GM19328 (cell line): ENCODE data around the gene CUX1.

Experiments
- ATAC-seq: cut with Tn5 transposase; IDR thresholded peaks from one replicate; pipeline ENCODE4 v1.9.1; 2021; ENCODE audit warnings: mild to moderate bottlenecking, moderate library complexity; ENCODE audit not compliant: unreplicated experiment

Gene CUX1

DNA sequence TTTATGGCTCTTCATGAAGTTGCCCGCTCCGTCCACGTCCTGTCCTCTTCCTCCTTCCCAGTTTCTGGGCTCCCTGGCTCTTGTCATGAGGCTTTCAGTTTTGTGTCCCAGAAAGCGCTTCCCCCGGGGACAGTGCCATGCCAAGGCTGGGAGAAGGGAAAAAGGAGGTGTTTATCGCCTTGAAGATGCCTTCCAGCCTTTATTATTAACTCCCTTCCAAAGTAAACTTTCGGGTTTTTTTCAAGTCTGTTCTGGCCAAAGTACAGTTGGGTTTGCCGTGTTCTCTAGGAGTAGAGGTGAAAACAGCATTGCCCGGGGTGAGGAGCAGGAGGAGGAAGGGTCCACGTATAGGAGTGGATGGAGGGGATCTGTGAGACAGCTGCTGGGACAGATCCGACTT lies 117.2 kb downstream of the CUX1 start:
- ATAC-seq = no peak

DNA sequence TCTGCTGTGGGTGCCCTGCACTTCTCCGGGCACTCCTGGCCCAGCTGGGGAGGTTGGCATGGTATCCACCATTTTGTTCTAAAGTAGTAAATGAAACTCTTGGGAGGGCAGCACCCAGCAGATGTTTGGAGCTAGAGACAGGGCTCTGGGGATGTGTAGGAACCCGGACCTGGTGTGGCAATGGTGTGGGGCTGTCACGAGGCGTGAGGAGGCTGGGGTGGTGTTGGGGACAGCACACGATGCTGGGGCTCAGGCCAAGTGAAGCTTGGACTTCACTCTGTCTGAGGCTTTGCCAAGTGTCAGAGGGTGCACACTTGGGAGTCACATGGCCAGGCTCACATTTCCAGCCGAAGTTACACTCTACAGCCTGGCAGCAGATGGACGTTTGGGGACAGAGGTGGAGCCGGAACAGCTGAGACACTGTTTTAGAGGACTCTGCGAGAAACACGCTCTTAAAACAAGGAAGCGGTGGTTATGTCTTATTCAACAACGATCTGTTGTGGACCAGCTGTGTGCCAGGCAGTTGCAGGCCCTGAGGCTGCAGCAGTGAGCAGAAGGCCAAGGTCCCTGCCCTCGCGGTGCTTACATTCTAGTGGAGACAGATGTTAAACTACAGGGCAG lies 118.2 kb downstream of the CUX1 start:
- no peak for ATAC-seq

DNA sequence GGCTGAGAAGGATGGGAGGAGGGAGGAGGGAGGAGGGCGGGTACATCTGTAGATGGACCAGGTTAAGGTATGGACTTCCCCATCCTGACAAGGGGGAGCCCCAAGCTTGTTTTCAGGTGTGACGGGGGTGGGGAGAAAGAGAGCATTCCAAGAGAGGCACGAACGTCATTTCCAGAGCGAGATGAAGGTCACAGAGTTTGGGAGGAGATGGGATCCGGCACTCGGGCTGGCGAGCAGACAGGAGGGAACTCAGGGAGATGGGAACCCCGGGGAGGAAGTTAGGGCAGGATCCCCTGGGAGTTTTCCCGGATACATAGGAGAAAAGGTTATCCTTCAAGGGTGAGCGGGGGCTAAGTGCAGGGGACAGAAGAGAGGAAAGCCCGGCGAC lies 118.8 kb downstream of the CUX1 start:
- no peak for ATAC-seq

DNA sequence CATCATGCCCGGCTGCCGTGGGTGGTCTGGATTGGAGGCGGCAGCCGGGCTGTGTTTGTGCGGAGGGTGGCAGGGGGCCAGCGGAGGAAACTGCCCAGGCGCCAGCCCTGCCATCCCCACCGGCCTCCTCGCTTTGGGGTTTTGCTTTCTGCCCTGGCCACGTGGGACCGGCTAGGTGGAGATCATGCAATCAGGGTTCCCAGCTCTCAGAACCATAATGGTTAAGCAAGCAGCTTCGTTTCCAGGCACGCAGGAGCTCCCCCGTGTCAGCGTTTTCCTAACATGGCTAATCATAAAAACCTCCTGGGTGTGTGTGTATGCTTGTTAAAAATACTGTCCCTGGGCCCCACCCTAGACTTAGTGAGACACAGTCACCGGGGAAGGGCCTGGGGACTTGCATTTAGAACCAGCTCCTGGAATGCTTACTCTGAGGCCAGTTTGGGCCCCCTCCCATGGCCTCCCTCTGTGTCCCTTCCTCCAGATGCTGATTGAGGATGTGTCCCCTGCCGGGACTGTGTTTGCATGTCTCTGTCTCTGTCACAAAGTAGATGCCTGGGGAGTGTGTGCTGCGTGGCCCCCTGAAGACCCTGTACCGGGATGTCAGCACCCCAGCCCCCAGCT lies 119.3 kb downstream of the CUX1 start:
- ATAC-seq = no peak

DNA sequence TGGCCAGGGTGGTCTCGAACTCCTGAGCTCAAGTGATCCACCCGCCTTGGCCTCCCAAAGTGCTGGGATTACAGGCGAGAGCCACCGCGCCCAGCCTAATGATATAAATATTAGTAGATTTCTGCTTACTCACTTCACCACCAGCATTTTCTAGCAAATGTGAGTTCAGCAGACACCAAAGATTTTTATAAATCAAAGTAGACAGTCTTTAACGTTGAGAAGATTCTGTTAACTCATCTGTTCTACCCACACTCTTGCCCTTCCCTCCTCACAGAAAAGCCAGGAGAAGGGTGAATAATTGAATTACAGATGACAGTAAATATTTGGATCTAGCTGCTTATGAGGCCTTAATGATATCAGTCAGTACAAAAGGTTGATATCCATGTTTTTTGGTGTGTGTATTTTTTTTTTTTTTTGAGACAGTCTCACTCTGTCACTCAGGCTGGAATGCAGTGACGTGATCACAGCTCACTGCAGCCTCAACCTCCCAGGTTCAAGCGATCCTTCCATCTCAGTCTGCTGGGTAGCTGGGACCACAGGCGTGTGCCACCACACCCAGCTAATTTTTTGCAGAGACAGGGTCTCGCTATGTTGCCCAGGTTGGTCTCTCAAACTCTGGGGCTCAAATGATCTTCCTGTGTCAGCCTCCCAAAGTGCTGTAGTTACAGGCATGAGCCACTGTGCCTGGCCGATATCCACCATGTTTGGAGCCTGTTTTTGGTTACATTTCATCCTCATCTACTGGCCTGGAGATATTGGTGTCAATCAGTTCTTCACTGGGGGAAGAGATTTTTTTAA lies 120.5 kb downstream of the CUX1 start:
- ATAC-seq = no peak

DNA sequence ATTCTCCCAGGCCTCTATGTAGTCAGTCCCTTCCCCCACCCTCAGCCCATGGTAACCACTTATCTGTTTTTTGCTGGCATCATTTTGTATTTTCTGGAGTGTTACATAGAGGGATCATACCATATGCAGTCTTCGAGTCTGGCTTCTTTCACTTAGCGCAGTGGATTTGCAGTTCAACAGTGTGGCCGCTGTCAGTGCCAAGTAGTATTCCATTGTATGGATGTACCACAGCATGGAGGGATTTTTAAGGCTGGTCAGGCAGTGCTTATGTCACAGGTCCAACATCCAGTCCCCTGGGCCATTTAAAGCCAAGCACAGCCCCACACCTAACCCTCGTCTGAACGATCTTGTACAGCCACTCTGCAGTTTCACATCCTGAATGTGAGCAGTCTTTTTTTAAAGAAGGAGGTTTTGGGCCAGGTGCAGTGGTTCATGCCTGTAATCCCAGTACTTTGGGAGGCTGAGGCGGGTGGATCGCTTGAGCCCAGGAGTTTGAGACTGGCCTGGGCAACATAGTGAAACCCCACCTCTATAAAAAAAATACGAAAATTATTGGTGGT lies 121.8 kb downstream of the CUX1 start:
- no peak for ATAC-seq

DNA sequence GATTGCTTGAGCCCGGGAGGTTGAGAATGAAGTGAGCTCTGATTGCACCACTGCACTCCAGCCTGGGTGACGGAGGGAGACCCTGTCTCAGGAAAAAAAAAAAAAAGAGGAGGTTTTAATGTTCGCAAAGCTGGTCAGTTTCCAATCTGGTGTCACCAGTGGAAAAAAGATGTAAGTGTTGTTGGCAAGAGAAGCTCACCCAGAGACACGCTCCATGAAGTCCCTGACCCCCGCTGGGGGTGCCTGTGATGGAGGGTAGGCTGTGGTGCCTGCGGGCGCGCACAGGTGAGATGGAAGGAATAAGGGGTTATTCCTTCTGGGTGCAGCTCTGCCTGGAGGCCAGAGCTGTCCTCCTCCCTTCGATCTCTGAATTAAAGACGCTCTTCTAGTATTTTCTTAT lies 122.7 kb downstream of the CUX1 start:
- ATAC-seq = no peak

DNA sequence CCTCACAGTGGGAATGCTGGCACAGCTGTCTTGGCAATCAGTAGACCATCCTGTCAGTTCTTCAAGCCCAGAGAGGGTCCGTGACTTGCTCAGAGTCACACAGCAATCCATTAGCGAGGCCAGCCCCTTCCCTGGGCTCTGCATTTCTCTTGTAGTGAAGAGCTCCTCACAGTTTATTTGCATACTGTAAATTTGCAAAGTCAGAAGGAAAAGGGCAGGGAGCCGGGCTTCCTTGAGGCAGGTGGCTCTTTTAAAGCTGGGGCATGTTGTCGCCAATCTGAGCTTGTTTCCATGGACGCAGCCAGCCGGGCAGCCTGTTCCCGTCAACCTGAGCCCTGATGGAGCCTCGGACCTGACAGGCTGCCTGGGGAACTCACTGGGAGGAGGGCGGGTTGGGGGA lies 123.4 kb downstream of the CUX1 start:
- no peak for ATAC-seq

DNA sequence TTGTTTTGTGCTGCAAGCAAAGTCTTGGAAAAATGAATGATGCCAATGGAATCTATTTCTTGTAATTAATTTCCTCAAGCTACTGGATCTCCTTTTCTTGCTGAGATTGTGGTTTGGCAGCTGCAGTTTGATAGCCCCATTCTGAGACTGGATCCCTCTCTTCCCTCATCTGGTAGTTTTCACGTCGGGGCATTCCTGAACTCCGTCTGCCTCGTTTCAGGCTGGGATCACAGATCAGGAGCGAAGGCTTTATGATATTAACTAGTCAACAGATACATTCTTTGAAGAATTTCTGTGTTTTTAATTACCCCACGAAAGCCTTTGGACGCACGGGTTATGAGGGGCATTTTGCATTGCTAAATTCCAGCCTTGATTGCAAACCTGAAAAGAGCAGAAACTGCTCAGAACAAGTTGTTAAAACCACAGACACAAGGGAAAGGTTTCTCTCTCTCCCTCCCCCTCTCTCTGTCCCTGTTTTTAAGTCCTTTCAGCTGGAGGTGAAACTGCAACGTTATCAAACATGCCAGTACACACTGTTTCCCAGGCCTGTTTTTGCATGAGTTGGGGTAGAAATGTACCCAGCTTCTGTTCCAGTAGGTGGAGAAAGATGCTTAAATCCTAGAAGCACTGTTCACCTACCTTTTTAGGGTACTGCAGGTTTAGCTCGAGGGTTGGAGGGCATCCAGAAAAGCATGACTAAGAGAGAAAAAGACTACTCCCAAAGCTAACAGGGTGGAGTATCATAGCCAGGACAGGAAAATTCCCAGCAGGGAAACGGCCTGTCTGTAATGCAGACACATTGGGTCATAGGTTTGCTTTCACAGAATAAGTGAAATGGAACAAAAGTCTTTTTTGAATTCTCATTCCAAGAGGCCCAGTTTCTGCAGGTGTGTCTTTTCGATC lies 124.3 kb downstream of the CUX1 start:
- ATAC-seq = no peak

DNA sequence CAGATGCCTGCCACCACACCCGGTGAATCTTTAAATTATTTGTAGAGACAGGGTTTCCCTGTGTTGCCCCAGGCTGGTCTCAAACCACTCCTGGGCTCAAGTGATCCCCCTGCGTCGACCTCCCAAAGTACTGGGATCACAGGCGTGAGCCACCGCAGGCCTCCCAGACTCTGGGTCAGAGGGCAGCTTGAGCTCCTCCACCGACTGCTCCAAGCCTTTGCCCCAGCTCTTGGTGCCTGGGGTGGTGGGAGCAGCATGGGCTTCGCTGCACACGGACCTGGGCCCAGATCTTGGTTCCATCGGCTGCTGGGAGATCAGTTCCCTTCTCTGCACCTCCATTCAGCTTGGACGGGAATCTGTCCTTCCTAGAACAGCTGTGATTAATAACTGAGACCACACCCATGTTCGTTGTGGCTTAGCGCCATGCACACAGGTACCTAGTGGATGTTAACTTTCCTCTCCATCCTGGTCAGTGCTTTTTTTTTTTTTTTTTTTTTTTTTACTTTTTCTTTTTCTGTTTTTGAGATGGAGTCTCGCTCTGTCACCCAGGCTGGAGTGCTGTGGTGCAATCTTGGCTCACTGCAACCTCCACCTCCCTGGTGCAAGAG lies 125.3 kb downstream of the CUX1 start:
- no peak for ATAC-seq

DNA sequence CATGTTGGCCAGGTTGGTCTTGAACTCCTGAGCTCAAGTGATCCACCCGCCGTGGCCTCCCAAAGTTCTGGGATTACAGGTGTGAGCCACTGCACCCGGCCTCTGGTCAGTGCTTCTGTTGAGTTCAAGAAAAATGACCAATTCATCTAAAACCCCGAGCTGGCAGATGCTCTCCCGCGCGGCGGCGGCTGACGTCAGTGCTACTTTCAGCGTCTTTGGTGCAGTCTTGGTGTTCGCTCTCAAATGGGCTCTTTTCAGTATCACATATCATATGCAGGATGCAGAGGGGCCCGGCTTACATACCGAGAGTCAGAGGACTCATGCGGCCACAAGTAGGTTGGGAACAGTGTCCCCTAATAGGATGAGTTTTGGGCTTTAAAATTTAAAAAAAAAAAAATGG lies 125.9 kb downstream of the CUX1 start:
- ATAC-seq = no peak

DNA sequence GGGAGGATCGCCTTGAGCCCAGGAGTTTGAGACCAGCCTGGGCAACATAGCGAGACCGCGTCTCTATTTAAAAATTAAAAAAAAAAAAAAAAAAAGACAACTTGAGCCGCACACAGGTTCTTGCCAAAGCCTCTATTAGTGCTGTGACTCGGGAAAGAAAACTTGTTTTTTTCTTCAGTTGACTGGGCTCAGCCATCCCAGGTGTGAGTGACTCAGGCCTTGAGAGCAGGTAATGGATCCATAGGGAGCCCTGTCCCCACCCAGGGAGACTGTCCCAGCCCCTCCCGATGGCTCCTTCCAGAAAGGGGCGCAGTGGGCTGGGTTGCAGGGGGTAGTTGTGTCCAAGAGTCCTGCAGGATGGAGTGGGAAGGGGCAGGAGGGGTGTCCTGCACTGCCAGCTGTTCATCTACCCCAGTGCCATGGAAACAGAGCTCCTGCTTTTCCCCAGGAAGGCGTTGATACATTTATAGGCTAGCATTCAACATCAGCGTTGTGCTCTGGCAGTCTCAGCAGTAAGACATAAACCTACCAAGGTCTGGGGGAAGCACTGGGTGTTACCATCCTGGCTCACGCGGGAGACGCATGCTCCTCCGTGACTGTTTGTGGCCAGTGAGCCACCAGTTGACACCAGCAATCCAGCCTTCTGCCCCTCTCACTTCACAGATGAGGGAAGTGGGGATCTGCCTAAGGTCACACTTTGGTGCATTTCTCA lies 126.6 kb downstream of the CUX1 start:
- no peak for ATAC-seq

DNA sequence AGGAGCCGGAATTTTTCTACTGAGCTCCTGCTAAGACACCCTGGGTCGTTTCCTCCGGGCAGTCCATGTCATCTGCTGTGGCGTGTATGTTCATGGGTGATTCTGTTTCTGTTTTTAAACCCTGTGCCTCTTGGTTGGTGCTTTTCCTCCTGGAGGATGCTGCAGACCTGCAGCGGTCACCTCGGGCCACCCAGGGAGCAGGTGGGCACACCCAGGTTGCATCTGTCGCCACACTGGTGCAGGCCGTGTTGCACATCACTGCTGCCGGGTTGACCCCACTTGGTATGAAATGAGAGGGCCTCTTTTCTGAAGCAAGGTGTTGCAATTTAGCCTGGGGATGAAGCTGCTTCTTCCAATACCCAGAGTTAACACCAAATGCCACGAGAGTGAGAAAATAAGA lies 127.2 kb downstream of the CUX1 start:
- no peak for ATAC-seq

DNA sequence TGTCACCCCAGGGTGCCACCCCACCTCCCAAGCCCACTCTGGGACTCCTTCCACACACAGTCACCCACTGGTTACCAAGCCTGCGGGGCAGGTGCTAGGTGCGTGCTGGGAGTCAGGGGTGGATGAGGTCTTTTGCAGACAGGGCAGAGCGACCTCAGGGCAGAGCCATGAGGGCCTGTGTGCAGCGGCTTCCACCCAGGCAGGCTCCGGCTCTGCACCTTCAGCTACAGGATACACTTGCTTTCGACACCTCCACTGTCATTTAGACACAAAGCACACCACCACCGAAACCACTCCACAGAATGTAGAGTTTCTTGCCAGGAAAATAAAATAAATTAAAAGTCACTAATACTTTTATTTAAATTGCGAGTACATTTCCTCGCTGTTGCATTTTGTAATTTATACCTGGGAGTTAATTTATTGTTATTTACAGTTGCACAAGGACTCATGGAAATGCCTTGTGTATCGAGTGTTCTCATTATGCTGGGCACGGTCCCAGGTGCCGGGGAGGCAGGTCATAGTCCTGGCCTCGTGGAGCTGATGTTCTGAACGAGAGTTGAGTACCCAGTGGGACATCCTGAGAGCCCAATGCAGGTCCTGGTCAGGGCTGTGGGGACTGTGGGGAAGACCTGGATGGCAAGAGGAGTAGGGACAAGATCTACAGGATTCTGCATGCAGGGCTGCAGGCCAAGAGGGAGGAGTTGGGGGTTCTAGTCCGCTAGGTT lies 127.8 kb downstream of the CUX1 start:
- no peak for ATAC-seq

DNA sequence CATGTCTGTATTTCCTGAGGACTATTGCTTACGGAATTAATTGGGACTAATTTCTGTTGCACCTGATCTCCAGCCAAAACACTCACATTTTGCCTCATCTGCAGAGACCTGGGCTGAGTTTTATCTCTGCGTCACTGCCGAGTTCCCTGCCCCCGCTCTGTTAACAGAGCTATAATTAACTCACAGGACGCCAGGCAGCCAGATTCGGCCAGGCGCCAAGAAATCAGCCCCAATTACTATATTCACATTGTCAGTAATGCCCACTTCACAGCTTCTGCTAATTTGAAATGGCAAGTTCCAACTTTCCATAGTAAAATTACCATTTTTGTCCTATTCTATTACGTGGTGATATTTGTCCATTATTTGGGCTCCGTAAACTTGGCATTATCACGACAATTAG lies 130.5 kb downstream of the CUX1 start:
- ATAC-seq = no peak

DNA sequence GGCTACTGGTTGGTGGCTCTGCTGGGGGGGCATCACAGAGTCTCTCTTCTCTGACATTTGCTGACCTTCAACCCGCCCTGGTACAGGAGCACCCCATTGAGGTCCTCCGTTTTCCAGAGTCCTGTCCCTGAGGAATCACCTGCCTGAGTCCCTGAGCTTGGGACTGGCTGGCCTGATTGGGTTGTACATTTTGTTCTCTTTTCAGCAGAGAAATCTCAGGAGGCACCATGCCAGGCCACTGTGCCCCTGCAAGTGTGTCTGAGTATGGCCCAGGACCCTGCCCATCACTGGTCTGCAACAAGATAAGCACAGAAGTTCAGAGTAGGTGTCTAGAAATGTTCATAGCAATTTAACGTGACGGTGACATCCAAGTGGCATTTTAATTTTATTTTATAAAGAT lies 131.2 kb downstream of the CUX1 start:
- ATAC-seq = no peak

DNA sequence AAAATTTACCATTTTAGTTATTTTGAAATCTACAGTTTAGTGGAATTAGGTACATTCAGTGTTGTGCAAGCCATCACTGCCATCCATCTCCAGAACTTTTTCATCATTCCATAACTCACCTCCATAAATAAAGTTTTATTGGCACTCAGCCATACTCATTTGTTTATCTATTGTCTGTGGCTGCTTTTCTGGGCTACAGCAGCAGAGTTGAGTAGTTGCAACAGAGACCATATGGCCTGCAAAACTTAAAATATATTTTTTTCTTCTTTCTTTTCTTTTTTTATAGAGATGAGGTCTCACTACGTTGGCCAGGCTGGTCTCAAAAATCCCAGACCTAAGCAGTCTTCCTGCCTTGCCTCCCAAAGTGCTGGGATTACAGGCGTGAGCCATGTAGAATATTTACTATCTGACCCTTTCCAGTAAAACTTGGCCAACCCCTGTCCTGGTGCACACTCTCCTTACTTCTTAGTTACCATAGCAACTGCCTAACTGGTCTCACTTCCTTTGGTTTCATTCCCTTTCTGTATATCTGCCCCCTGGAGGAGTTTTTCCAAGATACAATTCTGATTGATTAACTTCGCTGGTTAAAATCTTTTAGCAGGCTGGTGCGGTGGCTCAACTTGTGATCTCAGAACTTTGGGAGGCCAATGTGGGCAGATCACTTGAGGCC lies 133.2 kb downstream of the CUX1 start:
- no peak for ATAC-seq

DNA sequence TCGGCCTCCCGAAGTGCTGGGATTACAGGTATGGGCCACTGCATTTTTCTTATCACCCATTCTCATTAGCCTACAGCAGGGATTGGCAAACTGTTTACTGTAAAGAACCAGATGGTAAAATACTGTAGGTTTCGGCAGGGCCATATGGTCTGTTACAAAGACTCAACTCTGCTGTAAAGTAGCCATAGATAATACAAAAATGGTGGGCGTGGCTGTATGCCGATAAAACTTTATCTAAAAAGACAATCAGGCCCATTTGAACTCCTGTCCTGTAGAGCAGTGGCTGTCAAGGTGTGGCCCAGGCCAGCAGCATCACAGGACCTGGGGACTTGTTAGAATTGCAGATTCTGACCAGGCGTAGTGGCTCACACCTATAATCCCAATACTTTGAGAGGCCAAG lies 134.3 kb downstream of the CUX1 start:
- ATAC-seq = no peak
